Activated naive CD8-positive, alpha-beta T cell treated with anti-CD3 and anti-CD28 coated beads, Interleukin-2, amount 50 U/mL, for 24 hours (primary cell): ENCODE measurements around the gene LRR1.
A peak's percentile ranks its signal among the peaks of the same experiment; 100 is the strongest.
"Not testable (repeated sequence)": the region's sequence is repeated elsewhere in the genome, so short reads cannot be mapped to it uniquely, and the experiment has no call there.

Source experiments
- ATAC-seq: fragments of 150-1000 bp; cut with Tn5 transposase; one replicate; pipeline ENCODE4 v1.10.0; 2021
- DNase-seq: peaks from one replicate; pipeline ENCODE4 v3.0.0; 2021
- H3K27ac Mint-ChIP-seq: one replicate; pipeline ENCODE4 v1.8.0; 2021; ENCODE audit warnings: mild to moderate bottlenecking, mixed read lengths
- H3K27me3 Mint-ChIP-seq: one replicate; pipeline ENCODE4 v1.8.0; 2021; ENCODE audit warnings: mixed read lengths
- H3K36me3 Mint-ChIP-seq: one replicate; pipeline ENCODE4 v1.8.0; 2021; ENCODE audit warnings: low read depth, mixed read lengths
- H3K4me1 Mint-ChIP-seq: one replicate; pipeline ENCODE4 v1.8.0; 2021; ENCODE audit warnings: mixed read lengths
- H3K4me3 Mint-ChIP-seq: one replicate; pipeline ENCODE4 v1.8.0; 2021; ENCODE audit warnings: mild to moderate bottlenecking, moderate library complexity, mixed read lengths
- H3K9me3 Mint-ChIP-seq: one replicate; pipeline ENCODE4 v1.8.0; 2021; ENCODE audit warnings: mixed read lengths

Gene LRR1

GRCh38 chr14:49612251-49612650, 13.5 kb downstream of the LRR1 start:
- no peak for ATAC-seq
- no peak overlapping the region for H3K27ac Mint-ChIP-seq
- no peak overlapping the region for H3K4me3 Mint-ChIP-seq
- H3K27me3 Mint-ChIP-seq, result no peaks in the 10 kb centered on the region
- H3K9me3 Mint-ChIP-seq, result no peaks in the 10 kb centered on the region
- H3K36me3 Mint-ChIP-seq, result peaks cover 32% of the 10 kb centered on the region
- DNase-seq, result no peak
- H3K4me1 Mint-ChIP-seq, result no peaks in the 10 kb centered on the region

DNA sequence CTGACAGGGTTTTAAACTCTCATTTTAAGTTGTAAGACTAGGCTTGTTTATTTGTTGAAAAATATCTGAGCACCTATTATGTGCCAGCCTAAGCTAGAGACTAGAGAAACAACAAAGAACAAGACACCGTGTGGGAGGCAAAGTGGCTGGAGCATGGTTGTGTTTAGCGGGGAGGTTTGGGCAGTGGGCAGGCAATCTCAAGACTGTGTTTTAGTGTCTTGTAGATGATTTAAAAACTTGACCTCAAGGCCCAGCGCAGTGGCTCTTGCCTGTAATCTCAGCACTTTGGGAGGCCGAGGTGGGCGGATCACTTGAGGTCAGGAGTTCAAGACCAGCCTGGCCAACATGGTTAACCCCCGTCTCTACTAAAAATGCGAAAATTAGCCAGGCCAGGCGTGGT, 13.9 kb downstream of the LRR1 start:
- Mint-ChIP-seq H3K9me3 (no peaks in the 10 kb centered on the region), H3K4me3 (no peak overlapping the region), H3K27me3 (no peaks in the 10 kb centered on the region), H3K4me1 (peaks cover 3% of the 10 kb centered on the region), H3K27ac (no peak overlapping the region), H3K36me3 (peaks cover 33% of the 10 kb centered on the region)
- DNase-seq (no peak), ATAC-seq (no peak)

GRCh38 chr14:49614196-49614595, 15.5 kb downstream of the LRR1 start:
- ATAC-seq (no peak), DNase-seq (no peak)
- Mint-ChIP-seq H3K27ac (no peak overlapping the region), H3K36me3 (peaks cover 41% of the 10 kb centered on the region), H3K4me1 (peaks cover 15% of the 10 kb centered on the region), H3K9me3 (no peaks in the 10 kb centered on the region), H3K27me3 (no peaks in the 10 kb centered on the region), H3K4me3 (no peak overlapping the region)

DNA sequence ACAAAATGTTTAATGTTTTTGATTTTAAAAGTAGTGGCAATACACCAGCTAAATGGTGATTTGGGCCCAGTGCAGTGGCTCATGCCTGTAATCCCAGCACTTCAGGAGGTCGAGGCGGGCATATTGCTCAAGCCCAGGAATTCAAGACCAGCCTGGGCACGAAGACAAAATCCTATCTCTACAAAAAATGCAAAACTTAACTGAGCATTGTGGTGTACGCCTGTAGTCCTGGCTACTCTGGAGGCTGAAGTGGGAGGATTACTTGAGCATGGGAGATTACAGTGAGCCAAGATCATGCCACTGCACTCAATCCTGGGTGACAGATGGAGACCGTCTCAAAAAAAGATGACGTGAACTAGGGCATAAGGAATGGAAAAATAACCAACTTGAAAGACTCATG, 17.0 kb downstream of the LRR1 start:
- H3K4me1 Mint-ChIP-seq, result peaks cover 22% of the 10 kb centered on the region
- no peaks in the 10 kb centered on the region for H3K9me3 Mint-ChIP-seq
- no peak overlapping the region for H3K27ac Mint-ChIP-seq
- ATAC-seq (no peak), DNase-seq (no peak)
- no peak overlapping the region for H3K4me3 Mint-ChIP-seq
- H3K36me3 Mint-ChIP-seq, result peaks cover 43% of the 10 kb centered on the region
- H3K27me3 Mint-ChIP-seq, result no peaks in the 10 kb centered on the region

GRCh38 chr14:49617852-49618519, 19.2 kb downstream of the LRR1 start:
- Mint-ChIP-seq H3K36me3 (peaks cover 51% of the 10 kb centered on the region), H3K27ac (peak overlapping the region; percentile 98), H3K9me3 (no peaks in the 10 kb centered on the region), H3K4me1 (peaks cover 35% of the 10 kb centered on the region), H3K27me3 (no peaks in the 10 kb centered on the region), H3K4me3 (peak overlapping the region; percentile 37)
- no peak for DNase-seq
- no peak for ATAC-seq

DNA sequence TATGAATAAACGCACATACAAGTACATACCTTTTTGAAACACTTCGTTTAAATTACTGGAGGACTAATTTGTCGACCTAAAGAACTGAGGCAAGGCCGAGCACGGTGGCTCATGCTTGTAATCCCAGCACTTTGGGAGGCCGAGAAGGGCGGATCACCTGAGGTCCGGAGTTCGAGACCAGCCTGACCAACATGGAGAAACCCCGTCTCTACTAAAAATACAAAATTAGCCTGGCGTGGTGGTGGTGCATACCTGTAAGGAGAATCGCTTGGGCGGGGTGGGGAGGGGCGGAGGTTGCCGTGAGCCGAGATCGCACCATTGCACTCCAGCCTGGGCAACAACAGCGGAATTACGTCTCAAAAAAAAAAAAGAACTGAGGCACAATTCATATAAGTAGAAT, 20.5 kb downstream of the LRR1 start:
- peak overlapping the region; percentile 98 for H3K27ac Mint-ChIP-seq
- not testable (repeated sequence) for H3K27me3 Mint-ChIP-seq, ATAC-seq, H3K9me3 Mint-ChIP-seq, DNase-seq
- H3K36me3 Mint-ChIP-seq, result peaks cover 52% of the 10 kb centered on the region
- peak overlapping the region; percentile 97 for H3K4me3 Mint-ChIP-seq
- peaks cover 48% of the 10 kb centered on the region for H3K4me1 Mint-ChIP-seq

GRCh38 chr14:49619730-49620129, 21.0 kb downstream of the LRR1 start:
- ATAC-seq (no peak), DNase-seq (no peak)
- Mint-ChIP-seq H3K27me3 (no peaks in the 10 kb centered on the region), H3K36me3 (peaks cover 53% of the 10 kb centered on the region), H3K4me3 (peak overlapping the region; percentile 97), H3K27ac (peak overlapping the region; percentile 98), H3K9me3 (no peaks in the 10 kb centered on the region), H3K4me1 (peaks cover 51% of the 10 kb centered on the region)

GRCh38 chr14:49620182-49621113, 21.7 kb downstream of the LRR1 start, which contains the start of the genes MGAT2 and RPL36AL:
Gene MGAT2 (plus strand): TSS chr14:49620799. CDS start chr14:49621269, 470 bp downstream.
Gene RPL36AL (minus strand): TSS chr14:49620626. CDS start chr14:49619104, 1,522 bp downstream.
- H3K4me3 Mint-ChIP-seq, result peak within 1 kb of the TSS; percentile 97
- DNase-seq (peak; percentile 97), ATAC-seq (peak; percentile 95)
- H3K4me1 Mint-ChIP-seq, result peaks cover 55% of the 10 kb centered on the region
- H3K27ac Mint-ChIP-seq, result peak within 1 kb of the TSS; percentile 98
- H3K27me3 Mint-ChIP-seq, result no peaks in the 10 kb centered on the region
- H3K36me3 Mint-ChIP-seq, result peaks cover 56% of the 10 kb centered on the region
- H3K9me3 Mint-ChIP-seq, result no peaks in the 10 kb centered on the region

DNA sequence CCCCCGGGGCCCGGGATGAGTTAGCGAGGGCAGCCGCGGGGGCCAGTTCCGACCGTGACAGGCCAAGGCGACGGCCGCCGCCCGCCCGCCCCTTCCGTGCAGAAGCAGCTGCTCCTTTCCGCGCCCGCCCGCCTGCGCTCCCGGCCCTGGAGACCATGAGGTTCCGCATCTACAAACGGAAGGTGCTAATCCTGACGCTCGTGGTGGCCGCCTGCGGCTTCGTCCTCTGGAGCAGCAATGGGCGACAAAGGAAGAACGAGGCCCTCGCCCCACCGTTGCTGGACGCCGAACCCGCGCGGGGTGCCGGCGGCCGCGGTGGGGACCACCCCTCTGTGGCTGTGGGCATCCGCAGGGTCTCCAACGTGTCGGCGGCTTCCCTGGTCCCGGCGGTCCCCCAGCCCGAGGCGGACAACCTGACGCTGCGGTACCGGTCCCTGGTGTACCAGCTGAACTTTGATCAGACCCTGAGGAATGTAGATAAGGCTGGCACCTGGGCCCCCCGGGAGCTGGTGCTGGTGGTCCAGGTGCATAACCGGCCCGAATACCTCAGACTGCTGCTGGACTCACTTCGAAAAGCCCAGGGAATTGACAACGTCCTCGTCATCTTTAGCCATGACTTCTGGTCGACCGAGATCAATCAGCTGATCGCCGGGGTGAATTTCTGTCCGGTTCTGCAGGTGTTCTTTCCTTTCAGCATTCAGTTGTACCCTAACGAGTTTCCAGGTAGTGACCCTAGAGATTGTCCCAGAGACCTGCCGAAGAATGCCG, 22.6 kb downstream of the LRR1 start:
- peaks cover 58% of the 10 kb centered on the region for H3K36me3 Mint-ChIP-seq
- peak overlapping the region; percentile 97 for H3K4me3 Mint-ChIP-seq
- ATAC-seq (peak; percentile 4), DNase-seq (peak; percentile 70)
- H3K27ac Mint-ChIP-seq, result peak overlapping the region; percentile 98
- H3K9me3 Mint-ChIP-seq, result no peaks in the 10 kb centered on the region
- no peaks in the 10 kb centered on the region for H3K27me3 Mint-ChIP-seq
- peaks cover 58% of the 10 kb centered on the region for H3K4me1 Mint-ChIP-seq

GRCh38 chr14:49622022-49622607, 23.4 kb downstream of the LRR1 start:
- ATAC-seq (no peak), DNase-seq (no peak)
- Mint-ChIP-seq H3K27me3 (no peaks in the 10 kb centered on the region), H3K4me1 (peaks cover 60% of the 10 kb centered on the region), H3K27ac (peak overlapping the region; percentile 98), H3K4me3 (peak overlapping the region; percentile 97), H3K36me3 (peaks cover 58% of the 10 kb centered on the region), H3K9me3 (no peaks in the 10 kb centered on the region)

- peak overlapping the region; percentile 67 for H3K27ac Mint-ChIP-seq
- no peaks in the 10 kb centered on the region for H3K27me3 Mint-ChIP-seq
- no peaks in the 10 kb centered on the region for H3K9me3 Mint-ChIP-seq
- DNase-seq, result no peak
- H3K36me3 Mint-ChIP-seq, result peaks cover 50% of the 10 kb centered on the region
- no peak for ATAC-seq
- peaks cover 60% of the 10 kb centered on the region for H3K4me1 Mint-ChIP-seq
- peak overlapping the region; percentile 97 for H3K4me3 Mint-ChIP-seq
Measured at GRCh38 chr14:49623387-49623786, 24.6 kb downstream of the LRR1 start.

GRCh38 chr14:49623941-49624839, 25.4 kb downstream of the LRR1 start:
- Mint-ChIP-seq H3K4me3 (peak overlapping the region; percentile 97), H3K27ac (peak overlapping the region; percentile 67), H3K27me3 (no peaks in the 10 kb centered on the region), H3K36me3 (peaks cover 45% of the 10 kb centered on the region), H3K4me1 (peaks cover 56% of the 10 kb centered on the region), H3K9me3 (no peaks in the 10 kb centered on the region)
- DNase-seq (no peak), ATAC-seq (no peak)
